ENCODE measurements around the gene TMEM87B. TPM values are rescaled to one million over a fixed set of nuclear protein-coding genes. Genes with fewer than 3 reads are reported as not detected.
"Not testable (repeated sequence)": the region's sequence is repeated elsewhere in the genome, so short reads cannot be mapped to it uniquely, and the experiment has no call there.

The TMEM87B gene
- total RNA-seq, 3 donors from 2014 or later, result 10.0 to 10.7 (median 10.0) TPM

DNA sequence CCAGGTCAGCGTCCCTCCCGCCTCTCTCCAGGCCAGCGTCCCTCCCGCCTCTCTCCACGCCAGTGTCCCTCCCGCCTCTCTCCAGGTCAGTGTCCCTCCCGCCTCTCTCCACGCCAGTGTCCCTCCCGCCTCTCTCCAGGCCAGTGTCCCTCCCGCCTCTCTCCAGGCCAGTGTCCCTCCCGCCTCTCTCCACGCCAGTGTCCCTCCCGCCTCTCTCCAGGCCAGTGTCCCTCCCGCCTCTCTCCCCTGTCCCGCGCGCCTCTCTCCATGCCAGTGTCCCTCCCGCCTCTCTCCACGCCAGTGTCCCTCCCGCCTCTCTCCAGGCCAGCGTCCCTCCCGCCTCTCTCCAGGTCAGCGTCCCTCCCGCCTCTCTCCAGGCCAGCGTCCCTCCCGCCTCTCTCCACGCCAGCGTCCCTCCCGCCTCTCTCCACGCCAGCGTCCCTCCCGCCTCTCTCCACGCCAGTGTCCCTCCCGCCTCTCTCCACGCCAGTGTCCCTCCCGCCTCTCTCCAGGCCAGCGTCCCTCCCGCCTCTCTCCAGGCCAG, 84.7 kb downstream of the TMEM87B start:
- peaks cover 31% of the 10 kb centered on the region for H3K27me3 Mint-ChIP-seq (ENCODE audit: low read depth)
- not testable (repeated sequence) for H3K4me1 Mint-ChIP-seq (ENCODE audit: low read depth); ATAC-seq; DNase-seq; H3K4me3 Mint-ChIP-seq; H3K36me3 Mint-ChIP-seq (ENCODE audit: insufficient read depth); H3K9me3 Mint-ChIP-seq

DNA sequence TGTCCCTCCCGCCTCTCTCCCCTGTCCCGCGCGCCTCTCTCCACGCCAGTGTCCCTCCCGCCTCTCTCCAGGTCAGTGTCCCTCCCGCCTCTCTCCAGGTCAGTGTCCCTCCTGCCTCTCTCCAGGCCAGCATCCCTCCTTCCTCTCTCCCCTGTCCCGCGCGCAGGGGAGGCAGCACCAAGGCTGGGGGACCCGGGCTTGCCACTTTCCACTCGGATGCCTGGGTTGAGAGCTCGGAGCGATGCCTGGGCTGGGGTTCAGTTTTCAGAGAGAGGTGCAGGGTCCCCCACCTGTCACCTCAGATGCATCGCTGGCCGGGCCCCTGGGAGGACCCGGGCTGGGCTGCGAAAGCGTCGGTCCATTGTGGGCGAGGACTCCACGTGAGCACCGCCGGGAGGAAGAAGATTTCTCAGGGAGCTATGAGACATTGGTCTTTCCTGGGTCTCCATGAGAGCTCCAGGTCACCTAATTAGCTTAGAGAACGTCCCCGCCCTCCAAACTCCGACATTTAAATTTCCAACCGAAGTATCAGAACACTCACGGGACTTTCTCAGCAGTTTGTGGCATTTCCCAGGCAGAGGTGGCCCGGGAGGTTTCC, 85.2 kb downstream of the TMEM87B start:
- no peaks in the 10 kb centered on the region for H3K36me3 Mint-ChIP-seq (ENCODE audit: insufficient read depth)
- ATAC-seq (no peak), DNase-seq (no peak)
- peaks cover 31% of the 10 kb centered on the region for H3K27me3 Mint-ChIP-seq (ENCODE audit: low read depth)
- H3K4me3 Mint-ChIP-seq, result no peak overlapping the region
- peaks cover 2% of the 10 kb centered on the region for H3K4me1 Mint-ChIP-seq (ENCODE audit: low read depth)
- H3K9me3 Mint-ChIP-seq, result no peaks in the 10 kb centered on the region

DNA sequence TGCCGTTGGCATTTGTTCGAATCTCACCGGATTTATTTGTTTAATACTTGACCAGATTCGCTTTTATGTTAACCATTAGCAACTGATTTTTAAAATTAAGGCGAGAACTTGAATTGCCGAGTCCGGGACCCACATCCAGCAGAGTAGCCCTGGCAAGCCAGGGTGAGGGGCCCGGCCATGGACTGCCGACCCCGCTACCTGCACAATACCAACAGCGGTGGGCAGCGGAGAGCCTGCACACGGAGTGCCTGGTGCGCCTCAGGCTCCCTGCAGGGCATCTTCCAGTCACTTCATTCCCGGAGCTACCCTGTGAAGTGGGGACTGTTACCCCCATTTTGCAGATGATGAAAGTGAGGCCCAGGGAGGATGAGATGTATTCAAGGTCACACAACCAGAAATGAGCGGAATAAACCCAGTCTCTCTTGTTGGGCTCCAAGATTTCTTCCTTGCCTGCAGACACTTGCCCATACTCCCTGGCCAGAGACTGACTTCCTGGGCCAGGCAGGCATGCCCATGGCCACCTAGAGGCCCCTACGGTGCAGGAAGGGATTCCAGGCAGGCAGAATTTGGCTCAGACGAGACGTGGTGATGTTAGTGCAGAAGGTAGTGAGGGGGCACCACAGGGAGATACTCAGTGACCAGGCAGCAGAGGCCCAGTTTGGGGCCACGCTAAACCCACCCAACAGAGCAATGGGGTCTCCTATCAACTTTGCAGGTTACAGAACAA, 86.0 kb downstream of the TMEM87B start:
- no peak overlapping the region for H3K4me3 Mint-ChIP-seq
- peaks cover 2% of the 10 kb centered on the region for H3K4me1 Mint-ChIP-seq (ENCODE audit: low read depth)
- no peak for ATAC-seq
- H3K27me3 Mint-ChIP-seq (ENCODE audit: low read depth), result peaks cover 30% of the 10 kb centered on the region
- no peaks in the 10 kb centered on the region for H3K9me3 Mint-ChIP-seq
- H3K36me3 Mint-ChIP-seq (ENCODE audit: insufficient read depth), result no peaks in the 10 kb centered on the region
- no peak for DNase-seq

DNA sequence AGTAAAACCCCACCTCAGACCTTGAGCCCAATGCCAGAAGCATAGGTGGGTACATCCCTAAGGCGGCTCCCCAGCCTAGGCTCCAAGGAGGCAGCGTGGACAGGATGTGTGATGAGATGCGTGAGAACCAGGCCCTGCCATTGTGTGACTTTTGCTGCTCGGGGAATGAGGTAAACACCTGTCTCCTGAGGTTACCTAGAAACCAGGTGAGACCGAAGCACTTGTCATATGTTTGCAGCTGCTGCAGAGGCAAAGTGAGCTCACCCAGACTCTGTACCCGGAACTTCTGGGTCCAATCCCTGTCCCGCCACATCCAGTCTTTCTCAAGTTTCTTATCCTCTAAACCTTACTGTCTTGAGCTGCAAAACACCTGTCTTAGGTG, 86.5 kb downstream of the TMEM87B start:
- H3K4me3 Mint-ChIP-seq, result no peak overlapping the region
- H3K4me1 Mint-ChIP-seq (ENCODE audit: low read depth), result peaks cover 2% of the 10 kb centered on the region
- no peaks in the 10 kb centered on the region for H3K9me3 Mint-ChIP-seq
- H3K27me3 Mint-ChIP-seq (ENCODE audit: low read depth), result peaks cover 25% of the 10 kb centered on the region
- no peaks in the 10 kb centered on the region for H3K36me3 Mint-ChIP-seq (ENCODE audit: insufficient read depth)
- DNase-seq (no peak), ATAC-seq (no peak)

DNA sequence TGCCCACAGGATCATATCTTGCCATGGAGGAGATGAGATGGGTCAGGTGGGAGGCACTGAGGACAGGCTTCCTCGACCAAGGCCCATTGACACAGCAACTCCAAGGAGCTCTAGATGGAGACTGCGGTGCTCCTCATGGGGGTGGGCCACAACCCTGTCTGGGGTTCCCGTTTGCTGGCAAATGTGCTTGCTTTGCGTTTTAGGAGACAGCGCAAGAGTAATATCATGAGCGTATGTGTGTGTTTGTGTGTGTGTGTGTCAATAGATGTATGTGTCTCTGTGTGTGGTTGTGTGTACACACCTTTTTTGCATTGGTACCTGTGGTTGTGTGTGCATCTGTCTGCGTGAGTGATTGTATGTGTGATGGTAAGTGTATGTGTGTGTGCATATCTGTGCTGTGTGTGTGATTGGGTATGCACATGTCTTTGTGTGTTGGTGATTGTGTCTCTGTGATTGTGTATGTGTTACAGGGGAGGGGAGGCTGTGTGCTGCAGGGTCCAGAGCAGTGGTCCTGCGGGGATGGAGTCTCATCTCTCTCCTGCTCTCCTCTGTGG, 87.5 kb downstream of the TMEM87B start:
- Mint-ChIP-seq H3K9me3 (no peaks in the 10 kb centered on the region), H3K4me1 (ENCODE audit: low read depth) (peaks cover under 1% of the 10 kb centered on the region), H3K27me3 (ENCODE audit: low read depth) (peaks cover 20% of the 10 kb centered on the region), H3K36me3 (ENCODE audit: insufficient read depth) (no peaks in the 10 kb centered on the region), H3K4me3 (no peak overlapping the region)
- ATAC-seq (no peak), DNase-seq (no peak)

DNA sequence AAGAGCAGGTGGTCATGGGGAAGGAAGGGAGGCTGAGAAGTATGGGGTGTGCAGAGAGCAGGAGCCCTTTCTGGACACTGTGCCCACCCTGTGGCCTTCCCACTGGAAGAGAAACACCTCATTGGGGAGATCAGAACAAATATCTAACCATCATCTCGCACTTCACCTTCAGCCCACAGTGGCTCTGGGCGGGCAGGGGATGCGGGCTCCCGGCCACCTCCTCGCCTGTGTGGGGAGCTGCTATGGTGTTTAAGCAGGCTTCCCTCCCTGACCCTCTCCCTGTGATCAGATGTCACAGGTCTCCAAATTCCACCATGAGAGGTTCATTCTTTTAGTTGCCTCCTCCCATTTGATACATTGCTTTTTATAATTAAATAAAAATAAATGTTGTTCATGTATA, 88.1 kb downstream of the TMEM87B start:
- no peaks in the 10 kb centered on the region for H3K4me1 Mint-ChIP-seq (ENCODE audit: low read depth)
- DNase-seq (no peak), ATAC-seq (no peak)
- H3K27me3 Mint-ChIP-seq (ENCODE audit: low read depth), result peaks cover 15% of the 10 kb centered on the region
- H3K36me3 Mint-ChIP-seq (ENCODE audit: insufficient read depth), result no peaks in the 10 kb centered on the region
- no peaks in the 10 kb centered on the region for H3K9me3 Mint-ChIP-seq
- H3K4me3 Mint-ChIP-seq, result no peak overlapping the region

DNA sequence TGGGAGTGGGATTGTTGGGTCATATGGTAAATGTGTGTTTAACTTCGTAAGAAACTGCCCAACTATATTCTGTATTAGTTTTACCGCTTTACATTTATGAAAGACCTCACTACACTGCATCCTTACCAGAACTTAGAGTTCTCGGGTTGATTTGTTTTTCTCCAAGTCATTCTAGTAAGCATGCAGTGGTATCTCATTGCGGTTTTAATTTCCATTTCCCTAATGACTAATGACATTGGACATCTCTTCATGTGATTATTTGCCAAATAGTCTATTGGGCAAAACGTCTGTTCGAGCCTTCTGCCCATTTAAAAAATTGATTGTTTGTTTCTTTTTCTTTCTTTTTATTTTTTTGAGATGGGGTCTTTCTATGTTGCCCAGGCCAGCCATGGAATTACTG, 89.9 kb downstream of the TMEM87B start:
- ATAC-seq, result no peak
- Mint-ChIP-seq H3K36me3 (ENCODE audit: insufficient read depth) (no peaks in the 10 kb centered on the region), H3K9me3 (no peaks in the 10 kb centered on the region), H3K4me1 (ENCODE audit: low read depth) (no peaks in the 10 kb centered on the region), H3K4me3 (no peak overlapping the region), H3K27me3 (ENCODE audit: low read depth) (peaks cover 15% of the 10 kb centered on the region)
- DNase-seq, result no peak

DNA sequence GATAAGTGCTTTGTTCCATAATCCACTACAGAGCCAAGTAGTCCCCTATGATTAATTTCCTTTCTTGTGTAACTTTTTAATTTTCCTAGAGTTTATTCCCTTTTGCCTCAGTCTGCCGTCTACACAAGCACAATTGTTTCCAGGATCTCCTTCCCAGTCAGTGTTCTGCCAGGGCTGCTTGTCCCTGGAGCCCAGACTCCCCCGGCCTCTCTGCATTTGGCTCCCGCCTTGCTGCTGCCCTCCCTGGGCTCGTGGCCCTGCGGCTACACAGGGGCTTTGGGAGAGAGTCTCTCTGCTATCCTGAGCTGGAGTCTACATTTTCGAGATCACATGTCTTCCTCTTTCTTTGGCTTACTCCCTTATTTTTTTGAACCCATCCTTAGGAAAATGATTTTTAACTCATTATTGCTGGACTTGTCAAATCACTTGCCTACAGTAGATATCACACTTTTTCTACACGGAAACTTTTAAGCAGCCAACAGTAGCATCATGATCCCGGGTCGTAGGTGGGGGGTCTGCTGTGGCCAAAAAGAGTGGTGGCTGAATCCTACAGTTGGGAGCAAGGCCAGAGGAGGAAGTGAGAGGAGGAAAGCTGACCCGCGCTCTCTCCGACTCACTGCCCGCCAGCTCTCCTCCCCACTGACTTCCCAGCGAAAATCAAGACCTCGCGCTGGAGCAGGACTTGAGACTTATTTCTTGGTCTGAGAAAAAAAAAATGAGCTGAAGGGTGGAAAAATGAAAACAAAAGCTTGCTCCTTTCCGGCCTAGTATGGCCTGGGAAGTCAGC, 92.5 kb downstream of the TMEM87B start:
- Mint-ChIP-seq H3K4me1 (ENCODE audit: low read depth) (no peaks in the 10 kb centered on the region), H3K36me3 (ENCODE audit: insufficient read depth) (no peaks in the 10 kb centered on the region), H3K27me3 (ENCODE audit: low read depth) (peaks cover 2% of the 10 kb centered on the region), H3K4me3 (no peak overlapping the region), H3K9me3 (no peaks in the 10 kb centered on the region)
- DNase-seq, result no peak
- no peak for ATAC-seq

DNA sequence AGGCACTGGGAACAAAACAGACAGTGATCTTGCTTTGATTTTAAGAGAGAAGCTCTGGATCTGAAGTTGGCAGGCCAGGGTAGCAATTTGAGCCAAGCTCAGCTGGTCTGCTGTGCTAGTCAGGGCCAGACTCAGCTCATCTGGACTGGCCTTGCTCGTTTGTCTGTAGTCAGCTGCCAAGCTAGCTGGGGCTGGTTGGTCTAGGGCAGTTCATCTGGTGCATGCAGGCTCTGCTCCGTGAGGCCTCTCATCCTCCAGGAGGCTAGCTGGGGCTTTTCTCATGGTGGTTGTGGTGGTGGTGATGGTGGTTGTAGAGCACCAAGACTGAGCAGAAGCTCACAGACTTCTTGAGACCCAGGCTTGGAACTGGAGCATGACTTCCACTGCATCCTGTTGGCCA, 93.4 kb downstream of the TMEM87B start:
- Mint-ChIP-seq H3K27me3 (ENCODE audit: low read depth) (no peaks in the 10 kb centered on the region), H3K4me1 (ENCODE audit: low read depth) (no peaks in the 10 kb centered on the region), H3K4me3 (no peak overlapping the region), H3K36me3 (ENCODE audit: insufficient read depth) (no peaks in the 10 kb centered on the region), H3K9me3 (no peaks in the 10 kb centered on the region)
- DNase-seq, result no peak
- no peak for ATAC-seq

DNA sequence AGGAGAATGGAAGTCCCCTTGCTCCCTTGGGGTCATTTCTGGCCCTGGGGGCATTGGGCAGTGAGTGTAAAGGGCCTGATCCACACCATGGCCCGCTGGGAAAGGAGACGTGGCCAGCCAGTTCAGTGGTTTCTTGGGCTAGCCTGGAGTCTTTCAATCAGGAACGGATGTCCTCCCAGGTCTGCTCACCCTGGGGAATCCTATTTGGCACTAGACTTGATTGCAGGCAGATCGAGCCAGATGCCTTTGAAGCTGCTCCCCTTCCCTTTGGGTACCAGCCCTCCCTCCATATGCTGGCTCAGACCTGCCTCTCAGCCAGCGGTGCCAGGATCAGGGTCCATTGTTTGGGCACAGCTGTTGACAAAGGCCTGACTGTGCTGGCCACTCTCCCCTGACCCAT, 94.1 kb downstream of the TMEM87B start:
- no peaks in the 10 kb centered on the region for H3K9me3 Mint-ChIP-seq
- peaks cover 4% of the 10 kb centered on the region for H3K4me1 Mint-ChIP-seq (ENCODE audit: low read depth)
- no peak overlapping the region for H3K4me3 Mint-ChIP-seq
- DNase-seq (no peak), ATAC-seq (no peak)
- no peaks in the 10 kb centered on the region for H3K36me3 Mint-ChIP-seq (ENCODE audit: insufficient read depth)
- H3K27me3 Mint-ChIP-seq (ENCODE audit: low read depth), result no peaks in the 10 kb centered on the region

DNA sequence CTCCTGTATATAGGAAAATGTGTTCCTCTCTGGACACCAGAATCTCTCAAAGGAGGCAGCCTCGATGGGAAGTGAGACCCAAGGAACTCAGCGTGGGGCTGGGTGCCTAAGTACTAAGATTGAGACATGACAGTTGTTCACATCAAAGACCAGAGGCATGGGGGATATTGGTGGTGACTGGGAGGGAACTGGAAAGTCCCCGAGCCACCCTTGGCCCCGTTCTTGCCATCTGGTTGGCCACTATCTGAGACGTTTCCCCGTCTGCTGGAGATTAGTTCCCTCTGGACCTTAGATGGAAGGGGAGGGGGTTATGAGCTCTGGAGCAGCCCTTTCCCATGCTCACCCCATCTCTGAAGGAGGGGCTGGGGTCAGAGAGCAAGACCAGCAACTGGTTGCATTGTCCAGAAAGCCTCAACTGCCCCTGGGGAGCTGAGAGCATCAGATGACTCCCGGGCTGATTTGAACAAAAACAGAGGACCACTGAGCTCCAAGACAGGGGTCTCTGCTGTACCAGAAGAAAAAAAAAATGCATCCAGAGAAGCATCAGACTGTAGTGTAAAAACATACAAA, 94.9 kb downstream of the TMEM87B start:
- Mint-ChIP-seq H3K4me3 (no peak overlapping the region), H3K36me3 (ENCODE audit: insufficient read depth) (no peaks in the 10 kb centered on the region), H3K4me1 (ENCODE audit: low read depth) (peaks cover 9% of the 10 kb centered on the region), H3K9me3 (no peaks in the 10 kb centered on the region), H3K27me3 (ENCODE audit: low read depth) (no peaks in the 10 kb centered on the region)
- DNase-seq (no peak), ATAC-seq (no peak)

DNA sequence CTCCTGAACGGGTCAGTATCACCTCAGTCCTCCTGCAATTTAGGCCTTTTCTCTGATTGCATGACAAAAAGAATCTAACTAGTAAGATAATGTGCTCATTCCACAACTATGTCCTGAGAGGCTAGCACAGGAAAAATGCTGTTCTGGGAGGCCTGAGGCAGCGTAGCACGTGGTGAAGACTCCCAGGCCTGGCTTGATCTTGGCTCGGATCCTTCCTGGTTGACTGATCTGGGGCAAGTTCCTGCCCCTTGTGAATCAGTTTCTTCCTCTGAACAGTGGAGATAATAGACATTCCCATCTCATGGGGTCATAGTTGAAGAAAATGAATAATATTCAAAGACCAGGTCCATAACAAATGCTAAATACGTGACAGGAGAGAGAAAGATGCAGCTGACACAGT, 95.4 kb downstream of the TMEM87B start:
- H3K4me3 Mint-ChIP-seq, result no peak overlapping the region
- peaks cover 14% of the 10 kb centered on the region for H3K4me1 Mint-ChIP-seq (ENCODE audit: low read depth)
- no peaks in the 10 kb centered on the region for H3K9me3 Mint-ChIP-seq
- no peaks in the 10 kb centered on the region for H3K36me3 Mint-ChIP-seq (ENCODE audit: insufficient read depth)
- ATAC-seq, result no peak
- no peaks in the 10 kb centered on the region for H3K27me3 Mint-ChIP-seq (ENCODE audit: low read depth)
- no peak for DNase-seq

DNA sequence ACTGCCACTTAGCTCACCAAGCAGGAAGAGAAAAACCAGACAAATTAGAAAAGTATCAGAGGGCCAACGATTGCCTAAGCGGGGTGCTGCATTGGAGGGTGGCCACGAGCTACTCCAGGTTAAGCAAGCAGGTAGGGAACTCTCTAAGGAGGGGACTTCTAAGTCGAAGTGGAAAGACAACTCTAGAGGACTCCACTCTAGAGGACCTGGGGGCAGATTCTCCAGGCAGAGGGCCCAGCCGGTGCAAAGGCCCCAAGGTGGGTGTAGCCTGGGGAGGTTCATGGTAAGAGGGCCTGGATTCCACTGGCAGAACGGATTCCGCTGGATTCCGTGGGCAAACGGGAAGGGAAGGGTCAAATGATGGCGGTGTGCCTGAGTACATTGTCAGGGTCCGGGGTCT, 95.8 kb downstream of the TMEM87B start:
- Mint-ChIP-seq H3K4me3 (no peak overlapping the region), H3K27me3 (ENCODE audit: low read depth) (no peaks in the 10 kb centered on the region), H3K4me1 (ENCODE audit: low read depth) (peaks cover 18% of the 10 kb centered on the region), H3K36me3 (ENCODE audit: insufficient read depth) (no peaks in the 10 kb centered on the region), H3K9me3 (no peaks in the 10 kb centered on the region)
- no peak for DNase-seq
- no peak for ATAC-seq

DNA sequence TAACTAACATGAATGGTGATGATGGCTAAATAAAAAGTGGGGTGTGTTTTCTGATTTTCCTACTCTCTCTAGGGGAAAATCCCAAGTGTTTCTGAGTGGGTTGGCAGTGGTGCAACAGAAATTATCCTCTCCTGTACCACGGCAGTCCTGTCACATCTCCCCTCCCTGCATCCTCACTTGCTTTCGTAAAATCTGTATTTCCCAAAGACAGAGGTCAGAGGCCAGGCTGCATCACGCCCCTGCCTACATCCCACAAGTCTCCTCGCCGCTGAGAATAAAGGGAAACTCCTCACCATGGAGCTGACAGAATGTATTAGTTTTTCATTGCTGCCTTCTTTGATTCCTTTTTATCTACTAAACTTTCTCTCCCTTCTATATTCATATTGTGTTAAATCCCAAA, 96.2 kb downstream of the TMEM87B start:
- no peak for DNase-seq
- Mint-ChIP-seq H3K9me3 (no peaks in the 10 kb centered on the region), H3K4me3 (no peak overlapping the region), H3K36me3 (ENCODE audit: insufficient read depth) (no peaks in the 10 kb centered on the region), H3K4me1 (ENCODE audit: low read depth) (peaks cover 22% of the 10 kb centered on the region), H3K27me3 (ENCODE audit: low read depth) (no peaks in the 10 kb centered on the region)
- ATAC-seq, result no peak

Measured in activated T-cell treated with anti-CD3 and anti-CD28 coated beads, Interleukin-2, amount 50 U/mL, for 4 hours (primary cell).